A549 (cell line): ENCODE measurements around the gene GALNT14. TPM values are rescaled to one million over a fixed set of nuclear protein-coding genes. Genes with fewer than 3 reads are reported as not detected.

Source experiments
- ATAC-seq, 2 experiments: fragments of 200-7000 bp in 1 of 2; fragments of >200 bp in 1 of 2; cut with Nextera tagmentation in 1 of 2; cut with Tn5 transposase in 1 of 2; 3 replicates each; pipeline versions ENCODE4 v1.8.0 to v1.9.1; 2018 to 2020; ENCODE audit warnings: mild to moderate bottlenecking in 1 of 2, moderate library complexity in 1 of 2
- CTCF ChIA-PET: fragments of 300-600 bp; sonication (Branson Sonifier 250); formaldehyde crosslinking; extraction: SDS; loops from one replicate; lab custom pipeline; 2021; ENCODE audit warnings: antibody characterized with exemption, inconsistent platforms; lab: Yijun Ruan, JAX
- POLR2A ChIA-PET: fragments of 350-600 bp; formaldehyde crosslinking; extraction: SDS; loops from one replicate; lab custom pipeline; 2021; ENCODE audit warnings: antibody characterized with exemption, inconsistent platforms; lab: Yijun Ruan, JAX
- DNase-seq, 2 experiments: peaks; one replicate each; pipeline versions ENCODE4 v3.0.0 to v3.0.0-alpha.2; 2011 to 2016; ENCODE audit warnings: low read depth in 1 of 2, low spot score in 1 of 2
- FAIRE-seq: peaks from 2 replicates; lab custom pipeline; 2011; peaks lifted over from hg19 to GRCh38; lab: Jason Lieb, UNC
- H3K27ac ChIP-seq, 2 experiments: fragments of >200 bp; sonication (Bioruptor Twin); formaldehyde crosslinking; 3 replicates each; pipeline ENCODE4 v1.5.1; 2016 to 2017
- H3K4me1 ChIP-seq: fragments of >200 bp; sonication (Bioruptor Twin); formaldehyde crosslinking; 3 replicates; pipeline ENCODE4 v1.6.1; 2016
- H3K4me2 ChIP-seq: fragments of >200 bp; sonication (Bioruptor Twin); formaldehyde crosslinking; 3 replicates; pipeline ENCODE4 v1.6.1; 2016
- H3K4me3 ChIP-seq: fragments of >200 bp; sonication (Bioruptor Twin); formaldehyde crosslinking; 3 replicates; pipeline ENCODE4 v1.5.1; 2016
- H3K9me3 ChIP-seq: fragments of >200 bp; sonication (Bioruptor Twin); formaldehyde crosslinking; 3 replicates; pipeline ENCODE4 v1.6.1; 2016
- ATOH8 ChIP-seq: fragments of 250-450 bp; sonication (Bioruptor Pico); IDR thresholded peaks from 2 replicates; pipeline ENCODE4 v1.5.0; 2020; ENCODE audit warnings: low read depth, mild to moderate bottlenecking, moderate library complexity
- BHLHE40 ChIP-seq: IDR thresholded peaks from 2 replicates; pipeline ENCODE4 v1.6.1; 2012; ENCODE audit warnings: low read depth, low read length, inconsistent platforms
- CEBPB ChIP-seq, 2 experiments: fragments of >200 bp in 1 of 2; sonication (Bioruptor Twin) in 1 of 2; formaldehyde crosslinking in 1 of 2; IDR thresholded peaks; 2 replicates each; pipeline ENCODE4 v1.6.1; 2012 to 2016
- EHF ChIP-seq: fragments of 250-450 bp; sonication (Bioruptor Pico); IDR thresholded peaks from 2 replicates; pipeline ENCODE4 v1.5.0; 2020; ENCODE audit warnings: mild to moderate bottlenecking
- EHMT2 ChIP-seq: fragments of 200-600 bp; sonication (generic); IDR thresholded peaks from 2 replicates; pipeline ENCODE4 v1.6.1; 2016; ENCODE audit warnings: antibody characterized with exemption, low read depth, mild to moderate bottlenecking, moderate library complexity
- ELK1 ChIP-seq: fragments of 150-350 bp; IDR thresholded peaks from 2 replicates; pipeline ENCODE4 v1.6.1; 2014; ENCODE audit warnings: low read depth, mild to moderate bottlenecking, low read length
- EP300 ChIP-seq, 2 experiments: fragments of >200 bp; sonication (Bioruptor Twin); formaldehyde crosslinking; IDR thresholded peaks; 2 replicates in 1 of 2; 3 replicates in 1 of 2; pipeline ENCODE4 v1.6.1; 2016 to 2017
- FOSB ChIP-seq: fragments of 250-450 bp; sonication (Bioruptor Pico); IDR thresholded peaks from 2 replicates; pipeline ENCODE4 v1.5.0; 2020; ENCODE audit warnings: mild to moderate bottlenecking, moderate library complexity
- HEYL ChIP-seq: fragments of 250-450 bp; sonication (Bioruptor Pico); IDR thresholded peaks from 2 replicates; pipeline ENCODE4 v1.8.0; 2021; ENCODE audit warnings: mild to moderate bottlenecking, moderate library complexity
- HMGXB4 ChIP-seq: fragments of 250-450 bp; sonication (Bioruptor Pico); IDR thresholded peaks from 2 replicates; pipeline ENCODE4 v1.5.0; 2021; ENCODE audit warnings: mild to moderate bottlenecking, moderate library complexity, borderline replicate concordance
- HOXA7 ChIP-seq: fragments of 250-450 bp; sonication (Bioruptor Pico); IDR thresholded peaks from 2 replicates; pipeline ENCODE4 v1.5.0; 2020; ENCODE audit warnings: mild to moderate bottlenecking, moderate library complexity
- HOXB5 ChIP-seq: fragments of 250-450 bp; sonication (Bioruptor Pico); IDR thresholded peaks from 2 replicates; pipeline ENCODE4 v1.5.0; 2020; ENCODE audit warnings: mild to moderate bottlenecking, moderate library complexity
- JUN ChIP-seq, 2 experiments: fragments of >200 bp; sonication (Bioruptor Twin); formaldehyde crosslinking; IDR thresholded peaks; 2 replicates in 1 of 2; 3 replicates in 1 of 2; pipeline ENCODE4 v1.6.1; 2016 to 2017
- KDM5A ChIP-seq: fragments of 200-600 bp; sonication (generic); IDR thresholded peaks from 2 replicates; pipeline ENCODE4 v1.6.1; 2016; ENCODE audit warnings: antibody characterized with exemption, mild to moderate bottlenecking
- MAFK ChIP-seq: fragments of 450-650 bp; IDR thresholded peaks from 2 replicates; pipeline ENCODE4 v1.6.1; 2014; ENCODE audit not compliant: partially characterized antibody
- NR3C1 ChIP-seq: fragments of >200 bp; sonication (Bioruptor Twin); formaldehyde crosslinking; IDR thresholded peaks from 3 replicates; pipeline ENCODE4 v1.6.1; 2017
- PHF8 ChIP-seq: fragments of 200-600 bp; sonication (generic); IDR thresholded peaks from 2 replicates; pipeline ENCODE4 v1.6.1; 2016; ENCODE audit warnings: low read depth, mild to moderate bottlenecking, antibody characterized with exemption, moderate library complexity, borderline replicate concordance
- POLR2AphosphoS2 ChIP-seq: conservative IDR thresholded peaks from 2 replicates; pipeline ENCODE4 v1.6.1; 2012; ENCODE audit warnings: low read length, improper control_type of control experiment, inconsistent platforms
- RAD21 ChIP-seq, 2 experiments: fragments of >200 bp in 1 of 2; sonication (Bioruptor Twin) in 1 of 2; formaldehyde crosslinking in 1 of 2; IDR thresholded peaks in 1 of 2; conservative IDR thresholded peaks in 1 of 2; 2 replicates in 1 of 2; 3 replicates in 1 of 2; pipeline ENCODE4 v1.6.1; 2012 to 2018; ENCODE audit warnings: inconsistent platforms in 1 of 2
- RCOR1 ChIP-seq: fragments of 150-350 bp; IDR thresholded peaks from 2 replicates; pipeline ENCODE4 v1.6.1; 2014; ENCODE audit warnings: antibody characterized with exemption, low read length, low read depth
- REST ChIP-seq: fragments of 200-600 bp; sonication (generic); IDR thresholded peaks from 2 replicates; pipeline ENCODE4 v1.6.1; 2016; ENCODE audit warnings: antibody characterized with exemption, mild to moderate bottlenecking, moderate library complexity
- RFX5 ChIP-seq: fragments of 450-650 bp; IDR thresholded peaks from 2 replicates; pipeline ENCODE4 v1.7.1; 2014; ENCODE audit warnings: antibody characterized with exemption, mild to moderate bottlenecking, moderate library complexity
- SMC3 ChIP-seq: fragments of >200 bp; sonication (Bioruptor Twin); formaldehyde crosslinking; IDR thresholded peaks from 3 replicates; pipeline ENCODE4 v1.6.1; 2018; ENCODE audit warnings: inconsistent platforms
- SREBF2 ChIP-seq: fragments of 450-650 bp; IDR thresholded peaks from 2 replicates; pipeline ENCODE4 v1.6.1; 2014; ENCODE audit warnings: mild to moderate bottlenecking, moderate library complexity
- TFCP2L1 ChIP-seq: fragments of 250-450 bp; sonication (Bioruptor Pico); IDR thresholded peaks from 2 replicates; pipeline ENCODE4 v1.5.0; 2021; ENCODE audit warnings: mild to moderate bottlenecking
- TP53 ChIP-seq: fragments of 250-450 bp; sonication (Bioruptor Pico); IDR thresholded peaks from 2 replicates; pipeline ENCODE4 v1.5.0; 2021; ENCODE audit warnings: mild to moderate bottlenecking, moderate library complexity
- ZC3H11A ChIP-seq: fragments of 450-650 bp; IDR thresholded peaks from 2 replicates; pipeline ENCODE4 v1.6.1; 2014; ENCODE audit warnings: antibody characterized with exemption, mild to moderate bottlenecking
- ZFP36 ChIP-seq: fragments of 450-650 bp; IDR thresholded peaks from 2 replicates; pipeline ENCODE4 v1.6.1; 2014; ENCODE audit warnings: borderline replicate concordance; ENCODE audit not compliant: partially characterized antibody
- WGBS: methylation state at CpG from one replicate; pipeline ENCODE4 v1.1.6; 2017; ENCODE audit errors: missing lambda C conversion rate; 5-methylcytosine and 5-hydroxymethylcytosine counted together
- polyA plus RNA-seq, 4 experiments: library from polyadenylated mRNA; depleted of rRNA in 3 of 4; stranded (reverse); fragments of >200 nt; fragmentation: RNase III in 1 of 4; extraction: RNeasy Plus Mini Kit Qiagen cat#74134 plus additional on column Dnase treatment in 1 of 4; gene quantifications; 2 replicates in 3 of 4; 3 replicates in 1 of 4; pipeline ENCODE4 v1.2.3, GENCODE V29; 2011 to 2017

GALNT14 gene
- polyA plus RNA-seq, 2 of the 4 experiments (the other 2 are of a cell fraction): 34.4 to 38.3 TPM

- no peak for TF ChIP-seq REST
- no peak for TF ChIP-seq HEYL
- TF ChIP-seq HOXB5 (CRISPR knock-in tag): no peak
- no peak for TF ChIP-seq HMGXB4 (CRISPR knock-in tag)
- TF ChIP-seq JUN (IDR thresholded peaks at IDR 0.05): no peak
- no peak for TF ChIP-seq NR3C1
- no peak for TF ChIP-seq EP300 (IDR thresholded peaks at IDR 0.05)
- TF ChIP-seq RFX5: no peak
- TF ChIP-seq RCOR1: no peak
- no peak for TF ChIP-seq SMC3
- TF ChIP-seq TFCP2L1 (CRISPR knock-in tag): no peak
- TF ChIP-seq RAD21 (conservative IDR thresholded peaks at IDR 0.05 in 1 of 2, IDR thresholded peaks at IDR 0.05 in 1 of 2): no peak
- no peak for TF ChIP-seq ATOH8 (CRISPR knock-in tag)
- TF ChIP-seq ZC3H11A: no peak
- no peak for TF ChIP-seq CEBPB (IDR thresholded peaks at IDR 0.05)
- TF ChIP-seq ZFP36: no peak
- no peak for TF ChIP-seq MAFK
- TF ChIP-seq TP53: no peak
- no peak for TF ChIP-seq FOSB (CRISPR knock-in tag)
- Histone ChIP-seq H3K4me1 (no peaks in the 10 kb centered on the region), H3K4me2 (no peak overlapping the region), H3K4me3 (no peak overlapping the region), H3K9me3 (no peaks in the 10 kb centered on the region), H3K27ac (no peak overlapping the region)
- WGBS: 24% methylated on average over 6 of the region's 6 CpGs
- CTCF ChIA-PET: interaction anchor here (1.0 to 18.8 kb wide), 6 partner anchors 11 to 998 kb away, joined by 3 to 272 read pairs (median 4); partner anchors contain the start of gene GALNT14
- FAIRE-seq (no peak), ATAC-seq (no peak), DNase-seq (no peak)
- POLR2A ChIA-PET: no interaction called here
Measured at GRCh38 chr2:31163011-31163539, 24.8 kb upstream of the GALNT14 start.

GRCh38 chr2:31161637-31162036 is 23.4 kb upstream of the GALNT14 start:
- WGBS: 50% methylated on average over 6 of the region's 6 CpGs
- H3K4me2 ChIP-seq: no peak overlapping the region
- DNase-seq: no peak
- ChIA-PET POLR2A (interaction anchor here (0.5 kb wide), 1 partner anchor 80 kb away, joined by 3 read pairs; no protein-coding TSS in a partner anchor), CTCF (interaction anchor here (0.6 to 18.8 kb wide), 8 partner anchors 8 to 996 kb away, joined by 3 to 272 read pairs (median 4); partner anchors contain the start of gene GALNT14)
- H3K4me1 ChIP-seq: no peaks in the 10 kb centered on the region
- H3K9me3 ChIP-seq: no peaks in the 10 kb centered on the region
- TF ChIP-seq HEYL (no peak), PHF8 (no peak), NR3C1 (no peak), KDM5A (no peak), HOXA7 (CRISPR knock-in tag) (no peak), POLR2AphosphoS2 (no peak), SMC3 (no peak), EHF (CRISPR knock-in tag) (no peak), EHMT2 (no peak), SREBF2 (no peak), BHLHE40 (no peak), RAD21 (conservative IDR thresholded peaks at IDR 0.05 in 1 of 2, IDR thresholded peaks at IDR 0.05 in 1 of 2) (no peak), ELK1 (no peak)
- TF ChIP-seq, all 56 proteins: peak for 0
- H3K27ac ChIP-seq: no peak overlapping the region
- no peak overlapping the region for H3K4me3 ChIP-seq
- ATAC-seq (no peak), FAIRE-seq (no peak)
